ENCODE results near the gene AFF1.

Gene AFF1

DNA sequence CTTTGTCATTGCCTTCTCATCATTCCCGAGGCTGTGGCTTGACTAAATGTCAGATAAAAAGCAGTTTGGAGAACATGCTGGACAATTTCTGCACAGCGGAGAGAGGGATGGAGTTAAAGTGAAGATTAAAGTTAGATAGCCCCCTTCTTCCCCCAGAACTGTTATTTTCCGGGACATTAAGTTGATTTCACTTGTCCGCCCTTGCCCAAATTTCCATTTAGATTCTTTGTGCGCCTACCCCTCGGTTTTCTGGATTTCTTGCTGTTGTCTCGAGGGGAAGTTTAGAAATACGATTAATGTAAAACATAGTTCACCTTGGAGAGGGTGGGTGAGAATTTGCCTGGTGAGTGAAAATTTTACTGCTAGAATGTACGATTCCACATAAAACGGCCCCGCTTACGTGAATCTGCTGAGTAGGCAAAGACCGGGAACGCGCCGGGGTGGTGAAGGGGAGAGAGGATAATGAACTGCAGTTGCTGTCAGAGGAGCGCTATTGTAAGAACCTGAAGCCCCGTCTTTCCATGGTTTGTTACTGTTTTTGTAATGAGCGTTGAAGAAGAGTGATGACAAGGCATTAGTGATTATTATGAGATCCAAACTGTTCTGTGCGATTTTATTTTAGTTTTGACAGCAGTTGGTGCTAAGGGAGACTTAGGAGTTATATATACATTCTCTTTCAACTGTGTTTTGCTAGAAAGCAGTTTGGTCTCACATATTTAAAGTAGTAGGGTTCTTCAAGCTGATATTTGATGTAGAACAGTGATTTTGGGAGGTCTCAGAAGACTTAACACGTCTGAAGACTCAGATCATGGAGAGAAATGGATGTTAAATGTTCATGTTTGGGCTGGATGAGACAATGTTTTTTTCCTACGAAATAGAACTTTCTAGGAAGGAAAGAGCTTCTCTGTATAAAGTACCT, 73.0 kb downstream of the AFF1 start:
- TF ChIP-seq, protein P1, sequence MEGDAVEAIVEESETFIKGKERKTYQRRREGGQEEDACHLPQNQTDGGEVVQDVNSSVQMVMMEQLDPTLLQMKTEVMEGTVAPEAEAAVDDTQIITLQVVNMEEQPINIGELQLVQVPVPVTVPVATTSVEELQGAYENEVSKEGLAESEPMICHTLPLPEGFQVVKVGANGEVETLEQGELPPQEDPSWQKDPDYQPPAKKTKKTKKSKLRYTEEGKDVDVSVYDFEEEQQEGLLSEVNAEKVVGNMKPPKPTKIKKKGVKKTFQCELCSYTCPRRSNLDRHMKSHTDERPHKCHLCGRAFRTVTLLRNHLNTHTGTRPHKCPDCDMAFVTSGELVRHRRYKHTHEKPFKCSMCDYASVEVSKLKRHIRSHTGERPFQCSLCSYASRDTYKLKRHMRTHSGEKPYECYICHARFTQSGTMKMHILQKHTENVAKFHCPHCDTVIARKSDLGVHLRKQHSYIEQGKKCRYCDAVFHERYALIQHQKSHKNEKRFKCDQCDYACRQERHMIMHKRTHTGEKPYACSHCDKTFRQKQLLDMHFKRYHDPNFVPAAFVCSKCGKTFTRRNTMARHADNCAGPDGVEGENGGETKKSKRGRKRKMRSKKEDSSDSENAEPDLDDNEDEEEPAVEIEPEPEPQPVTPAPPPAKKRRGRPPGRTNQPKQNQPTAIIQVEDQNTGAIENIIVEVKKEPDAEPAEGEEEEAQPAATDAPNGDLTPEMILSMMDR (IDR thresholded peaks at IDR 0.05; ENCODE audit: low read length) = no peak
- no peak for TF ChIP-seq EZH2phosphoT487 (IDR thresholded peaks at IDR 0.05; ENCODE audit: low read length)
- TF ChIP-seq EZH2 (optimal IDR thresholded peaks at IDR 0.05; ENCODE audit: low read depth, low read length) = no peak
- Histone ChIP-seq H3K4me1 (ENCODE audit: low read length) (peaks cover 44% of the 10 kb centered on the region), H3K9ac (ENCODE audit: low read length) (peak overlapping the region; percentile 94), H3K4me3 (ENCODE audit: low read length) (peak overlapping the region; percentile 86), H3K9me3 (replicated peaks; ENCODE audit: insufficient read depth, low read length) (no peaks in the 10 kb centered on the region), H4K20me1 (ENCODE audit: insufficient read depth, low read length) (peaks cover 27% of the 10 kb centered on the region), H3K9me2 (replicated peaks; ENCODE audit: insufficient read depth, low read length) (no peaks in the 10 kb centered on the region), H3F3A (ENCODE audit: insufficient read depth, low read length) (peaks cover 50% of the 10 kb centered on the region), H3K79me2 (ENCODE audit: low read length) (peaks cover 82% of the 10 kb centered on the region), H2AFZ (ENCODE audit: low read length) (0 out of 2 replicates have a peak overlapping the region, but pooled peaks have one; percentile 68), H3K36me3 (replicated peaks; ENCODE audit: insufficient read depth, low read length) (no peaks in the 10 kb centered on the region), H3K4me2 (ENCODE audit: low read depth, low read length) (peak overlapping the region; percentile 93), H3K27ac (ENCODE audit: low read length) (peak overlapping the region; percentile 99), H3K27me3 (replicated peaks; ENCODE audit: insufficient read depth, low read length) (no peaks in the 10 kb centered on the region)
- DNase-seq = peak; percentile 50

GRCh38 chr4:87009095-87009648, 74.4 kb downstream of the AFF1 start:
- H3K27ac ChIP-seq (ENCODE audit: low read length) = peak overlapping the region; percentile 13; the same call in 1 of the 2 replicates
- no peak overlapping the region for H2AFZ ChIP-seq (ENCODE audit: low read length)
- H3K4me1 ChIP-seq (ENCODE audit: low read length) = peaks cover 47% of the 10 kb centered on the region
- H3K4me3 ChIP-seq (ENCODE audit: low read length) = peak overlapping the region; percentile 86
- H3K9me2 ChIP-seq (replicated peaks; ENCODE audit: insufficient read depth, low read length) = no peaks in the 10 kb centered on the region
- no peaks in the 10 kb centered on the region for H3K9me3 ChIP-seq (replicated peaks; ENCODE audit: insufficient read depth, low read length)
- no peak for DNase-seq
- TF ChIP-seq EZH2phosphoT487 (IDR thresholded peaks at IDR 0.05; ENCODE audit: low read length) (no peak), EZH2 (optimal IDR thresholded peaks at IDR 0.05; ENCODE audit: low read depth, low read length) (no peak)
- TF ChIP-seq, protein P1 (IDR thresholded peaks at IDR 0.05; ENCODE audit: low read length) = no peak
- peak overlapping the region; percentile 93 for H3K4me2 ChIP-seq (ENCODE audit: low read depth, low read length)
- H3K9ac ChIP-seq (ENCODE audit: low read length) = peak overlapping the region; percentile 94; the same call in 1 of the 2 replicates
- H3K36me3 ChIP-seq (replicated peaks; ENCODE audit: insufficient read depth, low read length) = no peaks in the 10 kb centered on the region
- H4K20me1 ChIP-seq (ENCODE audit: insufficient read depth, low read length) = peaks cover 33% of the 10 kb centered on the region
- no peaks in the 10 kb centered on the region for H3K27me3 ChIP-seq (replicated peaks; ENCODE audit: insufficient read depth, low read length)
- peaks cover 83% of the 10 kb centered on the region for H3K79me2 ChIP-seq (ENCODE audit: low read length)
- peaks cover 50% of the 10 kb centered on the region for H3F3A ChIP-seq (ENCODE audit: insufficient read depth, low read length)

- H3K4me2 ChIP-seq (ENCODE audit: low read depth, low read length) = peak overlapping the region; percentile 93
- peaks cover 84% of the 10 kb centered on the region for H3K79me2 ChIP-seq (ENCODE audit: low read length)
- no peak for TF ChIP-seq EZH2 (optimal IDR thresholded peaks at IDR 0.05; ENCODE audit: low read depth, low read length)
- TF ChIP-seq EZH2phosphoT487 (IDR thresholded peaks at IDR 0.05; ENCODE audit: low read length) = no peak
- TF ChIP-seq, protein P1 (IDR thresholded peaks at IDR 0.05; ENCODE audit: low read length) = no peak
- no peaks in the 10 kb centered on the region for H3K9me3 ChIP-seq (replicated peaks; ENCODE audit: insufficient read depth, low read length)
- H3K36me3 ChIP-seq (replicated peaks; ENCODE audit: insufficient read depth, low read length) = no peaks in the 10 kb centered on the region
- peaks cover 43% of the 10 kb centered on the region for H4K20me1 ChIP-seq (ENCODE audit: insufficient read depth, low read length)
- H3K9me2 ChIP-seq (replicated peaks; ENCODE audit: insufficient read depth, low read length) = no peaks in the 10 kb centered on the region
- H3F3A ChIP-seq (ENCODE audit: insufficient read depth, low read length) = peaks cover 40% of the 10 kb centered on the region
- peaks cover 44% of the 10 kb centered on the region for H3K4me1 ChIP-seq (ENCODE audit: low read length)
- DNase-seq = no peak
- no peak overlapping the region for H3K4me3 ChIP-seq (ENCODE audit: low read length)
- H3K27me3 ChIP-seq (replicated peaks; ENCODE audit: insufficient read depth, low read length) = no peaks in the 10 kb centered on the region
- no peak overlapping the region for H2AFZ ChIP-seq (ENCODE audit: low read length)
- no peak overlapping the region for H3K9ac ChIP-seq (ENCODE audit: low read length)
- no peak overlapping the region for H3K27ac ChIP-seq (ENCODE audit: low read length)
These were observed 75.4 kb downstream of the AFF1 start for GRCh38 chr4:87010192-87010591.
